ENCODE measurements around the gene ELMO1. TPM values are rescaled to one million over a fixed set of nuclear protein-coding genes. Genes with fewer than 3 reads are reported as not detected.

Gene ELMO1
- total RNA-seq, 1 experiment from 2014 or later: not detected

DNA sequence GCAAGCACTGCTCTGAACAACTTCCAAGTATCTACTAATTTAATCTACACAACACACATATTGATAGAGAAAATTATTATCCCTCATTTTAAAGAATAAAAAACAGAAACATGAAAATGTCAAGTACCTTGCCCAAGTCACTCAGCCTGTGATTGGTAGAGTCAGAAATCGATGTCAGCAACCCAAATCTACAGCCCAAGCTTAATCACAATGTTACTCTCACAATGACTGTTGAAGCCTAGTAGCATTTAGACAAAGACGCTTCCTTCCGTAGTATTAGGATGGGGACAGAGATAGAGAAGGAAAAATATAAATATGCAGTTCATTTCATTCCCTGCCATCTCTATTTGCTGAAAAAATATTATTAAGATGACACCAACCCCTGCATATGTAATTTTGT lies 242.5 kb downstream of the ELMO1 start:
- TF ChIP-seq, protein P1, sequence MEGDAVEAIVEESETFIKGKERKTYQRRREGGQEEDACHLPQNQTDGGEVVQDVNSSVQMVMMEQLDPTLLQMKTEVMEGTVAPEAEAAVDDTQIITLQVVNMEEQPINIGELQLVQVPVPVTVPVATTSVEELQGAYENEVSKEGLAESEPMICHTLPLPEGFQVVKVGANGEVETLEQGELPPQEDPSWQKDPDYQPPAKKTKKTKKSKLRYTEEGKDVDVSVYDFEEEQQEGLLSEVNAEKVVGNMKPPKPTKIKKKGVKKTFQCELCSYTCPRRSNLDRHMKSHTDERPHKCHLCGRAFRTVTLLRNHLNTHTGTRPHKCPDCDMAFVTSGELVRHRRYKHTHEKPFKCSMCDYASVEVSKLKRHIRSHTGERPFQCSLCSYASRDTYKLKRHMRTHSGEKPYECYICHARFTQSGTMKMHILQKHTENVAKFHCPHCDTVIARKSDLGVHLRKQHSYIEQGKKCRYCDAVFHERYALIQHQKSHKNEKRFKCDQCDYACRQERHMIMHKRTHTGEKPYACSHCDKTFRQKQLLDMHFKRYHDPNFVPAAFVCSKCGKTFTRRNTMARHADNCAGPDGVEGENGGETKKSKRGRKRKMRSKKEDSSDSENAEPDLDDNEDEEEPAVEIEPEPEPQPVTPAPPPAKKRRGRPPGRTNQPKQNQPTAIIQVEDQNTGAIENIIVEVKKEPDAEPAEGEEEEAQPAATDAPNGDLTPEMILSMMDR (conservative IDR thresholded peaks at IDR 0.05; ENCODE audit: low read depth, low read length): no peak
- no peak overlapping the region for H3K27ac ChIP-seq (ENCODE audit: low read depth, low read length, poor library complexity, severe bottlenecking)
- no peaks in the 10 kb centered on the region for H3K4me1 ChIP-seq (ENCODE audit: insufficient read depth, low read length, poor library complexity, severe bottlenecking)
- intact Hi-C loops (cut with micrococcal nuclease; ENCODE audit: unreplicated experiment): loop anchor here (5.0 kb wide), 1 partner anchor 626 kb away; no protein-coding TSS in a partner anchor
- H3K4me3 ChIP-seq (ENCODE audit: low read depth, low read length, poor library complexity, severe bottlenecking): no peak overlapping the region
- BruUV-seq (replicated peaks): no TSS peak
- POLR2A ChIA-PET (ENCODE audit: low non-redundant PET): interaction anchor here (0.7 kb wide), 1 partner anchor 565 kb away, joined by 3 read pairs; no protein-coding TSS in a partner anchor
- no peaks in the 10 kb centered on the region for H3K9me3 ChIP-seq (ENCODE audit: low read depth, low read length, poor library complexity, severe bottlenecking)
- H3K27me3 ChIP-seq (replicated peaks; ENCODE audit: insufficient read depth, low read depth, low read length, poor library complexity): no peaks in the 10 kb centered on the region
- CTCF ChIA-PET: interaction anchor here (0.6 kb wide), 1 partner anchor 1016 kb away, joined by 3 read pairs; no protein-coding TSS in a partner anchor
- no peaks in the 10 kb centered on the region for H3K36me3 ChIP-seq (ENCODE audit: insufficient read depth, low read length, poor library complexity, severe bottlenecking)
- DNase-seq (ENCODE audit: low spot score): no peak

DNA sequence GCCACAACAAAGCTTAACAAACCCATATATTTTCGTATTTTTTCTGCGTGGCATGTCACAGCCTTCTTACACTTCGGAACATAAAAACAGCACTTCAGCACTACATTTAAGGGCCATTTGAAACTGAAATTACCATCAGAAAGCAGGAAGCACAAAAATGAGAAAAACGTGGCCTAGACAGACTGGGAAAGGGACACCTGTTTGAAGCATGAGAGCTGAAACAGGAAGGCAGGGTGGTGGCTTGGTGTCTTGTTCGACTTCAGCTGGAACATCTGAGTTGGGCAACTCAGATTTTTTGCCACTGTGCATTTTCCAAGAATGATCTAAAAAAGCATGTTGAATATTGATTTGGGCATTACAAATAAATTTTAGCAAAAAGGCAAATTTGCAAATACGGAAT lies 243.2 kb downstream of the ELMO1 start:
- TF ChIP-seq, protein P1 (conservative IDR thresholded peaks at IDR 0.05; ENCODE audit: low read depth, low read length): no peak
- no peak for TF ChIP-seq EZH2 (IDR thresholded peaks at IDR 0.05; ENCODE audit: borderline replicate concordance, low read depth, low read length, poor library complexity, severe bottlenecking)
- intact Hi-C loops (cut with micrococcal nuclease; ENCODE audit: unreplicated experiment): loop anchor here (5.0 kb wide), 1 partner anchor 627 kb away; no protein-coding TSS in a partner anchor
- CTCF ChIA-PET: no interaction called here

DNA sequence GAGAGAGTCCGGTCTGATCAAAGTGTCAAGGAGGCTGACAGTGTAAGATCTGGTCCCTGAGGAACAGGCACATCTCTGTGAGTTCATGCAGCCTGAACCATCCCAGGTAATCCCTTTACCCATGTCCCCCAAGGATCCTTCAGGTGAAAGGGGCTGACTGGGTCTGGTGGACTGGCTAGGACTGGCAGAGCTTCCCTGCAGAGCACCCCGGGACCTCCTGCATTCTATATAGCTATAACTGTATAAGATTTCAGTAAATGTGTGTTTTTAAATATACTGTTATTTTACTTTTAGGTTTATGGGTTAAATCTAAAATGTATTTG lies 246.8 kb downstream of the ELMO1 start:
- CTCF ChIA-PET: no interaction called here
- H3K4me1 ChIP-seq (ENCODE audit: insufficient read depth, low read length, poor library complexity, severe bottlenecking): no peaks in the 10 kb centered on the region
- H3K9me3 ChIP-seq (ENCODE audit: low read depth, low read length, poor library complexity, severe bottlenecking): no peaks in the 10 kb centered on the region
- no peak for DNase-seq (ENCODE audit: low spot score)
- intact Hi-C loops (cut with micrococcal nuclease; ENCODE audit: unreplicated experiment): loop anchor here (2.0 to 5.0 kb wide), 3 partner anchors 530 to 729 kb away; no protein-coding TSS in a partner anchor
- no peak overlapping the region for H3K27ac ChIP-seq (ENCODE audit: low read depth, low read length, poor library complexity, severe bottlenecking)
- no peak for TF ChIP-seq EZH2 (IDR thresholded peaks at IDR 0.05; ENCODE audit: borderline replicate concordance, low read depth, low read length, poor library complexity, severe bottlenecking)
- TF ChIP-seq, protein P1 (conservative IDR thresholded peaks at IDR 0.05; ENCODE audit: low read depth, low read length): no peak
- H3K27me3 ChIP-seq (replicated peaks; ENCODE audit: insufficient read depth, low read depth, low read length, poor library complexity): no peaks in the 10 kb centered on the region
- no peak overlapping the region for H3K4me3 ChIP-seq (ENCODE audit: low read depth, low read length, poor library complexity, severe bottlenecking)
- POLR2A ChIA-PET (ENCODE audit: low non-redundant PET): no interaction called here
- H3K36me3 ChIP-seq (ENCODE audit: insufficient read depth, low read length, poor library complexity, severe bottlenecking): no peaks in the 10 kb centered on the region
- no TSS peak for BruUV-seq (replicated peaks)

More for the DNA sequence above, 243.2 kb downstream of the ELMO1 start:
- no peaks in the 10 kb centered on the region for H3K9me3 ChIP-seq (ENCODE audit: low read depth, low read length, poor library complexity, severe bottlenecking)
- H3K4me3 ChIP-seq (ENCODE audit: low read depth, low read length, poor library complexity, severe bottlenecking): no peak overlapping the region
- H3K27ac ChIP-seq (ENCODE audit: low read depth, low read length, poor library complexity, severe bottlenecking): no peak overlapping the region
- DNase-seq (ENCODE audit: low spot score): no peak
- no peaks in the 10 kb centered on the region for H3K4me1 ChIP-seq (ENCODE audit: insufficient read depth, low read length, poor library complexity, severe bottlenecking)
- POLR2A ChIA-PET (ENCODE audit: low non-redundant PET): no interaction called here
- BruUV-seq (replicated peaks): no TSS peak
- H3K36me3 ChIP-seq (ENCODE audit: insufficient read depth, low read length, poor library complexity, severe bottlenecking): no peaks in the 10 kb centered on the region
- H3K27me3 ChIP-seq (replicated peaks; ENCODE audit: insufficient read depth, low read depth, low read length, poor library complexity): no peaks in the 10 kb centered on the region

Data from A673 (cell line).